Cardiac septum (tissue), 1 donor: Measurements from ENCODE around the gene IGFBP4. TPM values are rescaled to one million over a fixed set of nuclear protein-coding genes. Genes with fewer than 3 reads are reported as not detected.

ENCODE experiments used
- DNase-seq: peaks from one replicate; pipeline ENCODE4 v3.0.0-alpha.2; 2020; ENCODE audit warnings: low spot score
- intact Hi-C: fragments of 100-400 bp; cut with DNase I; formaldehyde crosslinking; loops from one replicate; pipeline ENCODE4 v1.14.0; 2022
- total RNA-seq: library from RNA; stranded (reverse); fragmentation: NEBNext Ultra II Directional; extraction: Animal tissue kit (Norgen Biotek cat#: 25700); gene quantifications from one replicate; pipeline ENCODE4 v1.2.1, GENCODE V29; 2021
- donor health status: DM: no; HTN: no; CAD: no.

IGFBP4 gene
- total RNA-seq, 1 donor from 2014 or later, result 164 TPM

DNA sequence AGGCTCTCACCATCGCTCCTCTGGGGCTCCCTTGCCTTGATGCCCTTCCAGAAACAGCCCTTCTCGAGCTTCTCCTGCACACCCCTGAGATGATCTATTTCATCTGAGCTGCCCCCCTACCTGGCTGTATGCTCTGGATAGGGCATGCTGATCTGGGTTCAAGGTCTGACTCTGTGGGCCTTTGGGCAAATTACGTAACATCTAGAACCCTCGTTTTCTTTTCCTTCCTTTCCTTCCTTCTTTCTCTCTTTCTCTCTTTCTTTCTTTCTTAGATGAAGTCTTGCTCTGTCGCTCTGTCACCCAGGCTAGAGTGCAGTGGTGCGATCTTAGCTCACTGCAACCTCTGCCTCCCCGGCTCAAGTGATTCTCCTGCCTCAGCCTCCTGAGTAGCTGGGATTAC, 37.9 kb downstream of the IGFBP4 start:
- intact Hi-C loops, result no loop called here
- no peak for DNase-seq

DNA sequence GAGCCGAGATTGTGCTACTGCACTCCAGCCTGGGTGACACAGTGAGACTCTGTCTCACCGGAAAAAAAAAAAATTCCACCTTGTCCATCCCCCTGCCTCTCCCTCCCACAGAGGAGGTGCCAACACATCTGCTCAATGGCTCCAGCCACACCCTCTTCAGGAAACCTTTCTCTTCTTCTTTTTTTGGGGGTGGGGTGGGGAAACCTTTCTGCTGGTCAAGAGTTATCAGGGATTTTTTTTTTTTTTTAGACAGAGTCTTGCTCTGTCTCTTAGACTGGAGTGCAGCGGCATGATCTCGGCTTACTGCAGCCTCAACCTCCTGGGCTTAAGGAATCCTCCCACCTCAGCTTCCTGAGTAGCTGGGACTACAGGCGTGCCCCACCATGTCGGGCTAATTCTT, 39.5 kb downstream of the IGFBP4 start:
- intact Hi-C loops, result no loop called here
- no peak for DNase-seq

DNA sequence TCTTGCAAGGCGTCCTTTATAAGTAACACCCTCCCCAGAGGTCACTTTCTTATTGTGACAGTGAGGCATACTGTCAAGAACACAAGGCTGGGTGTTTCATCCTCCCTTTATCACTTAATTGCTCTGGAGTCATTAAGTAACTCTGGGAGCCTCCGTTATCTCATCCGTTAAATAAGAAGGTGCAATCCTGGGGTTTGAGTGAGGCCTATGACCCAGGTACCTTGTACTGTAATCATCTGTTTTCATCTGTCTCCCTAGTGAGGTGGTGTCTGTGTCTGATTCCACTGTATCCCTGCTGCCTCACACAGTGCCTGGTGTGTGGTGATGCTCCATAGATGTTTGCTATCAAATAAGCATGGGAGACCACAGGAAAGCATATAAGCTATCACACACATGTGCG, 40.4 kb downstream of the IGFBP4 start:
- DNase-seq, result no peak
- intact Hi-C loops, result no loop called here

GRCh38 chr17:40484285-40484972, 41.2 kb downstream of the IGFBP4 start:
- intact Hi-C loops, result no loop called here
- DNase-seq, result no peak

GRCh38 chr17:40484973-40485530, 41.8 kb downstream of the IGFBP4 start:
- no peak for DNase-seq
- intact Hi-C loops, result no loop called here

- no peak for DNase-seq
- intact Hi-C loops, result no loop called here
Measured at GRCh38 chr17:40485851-40486521, 42.7 kb downstream of the IGFBP4 start.

DNA sequence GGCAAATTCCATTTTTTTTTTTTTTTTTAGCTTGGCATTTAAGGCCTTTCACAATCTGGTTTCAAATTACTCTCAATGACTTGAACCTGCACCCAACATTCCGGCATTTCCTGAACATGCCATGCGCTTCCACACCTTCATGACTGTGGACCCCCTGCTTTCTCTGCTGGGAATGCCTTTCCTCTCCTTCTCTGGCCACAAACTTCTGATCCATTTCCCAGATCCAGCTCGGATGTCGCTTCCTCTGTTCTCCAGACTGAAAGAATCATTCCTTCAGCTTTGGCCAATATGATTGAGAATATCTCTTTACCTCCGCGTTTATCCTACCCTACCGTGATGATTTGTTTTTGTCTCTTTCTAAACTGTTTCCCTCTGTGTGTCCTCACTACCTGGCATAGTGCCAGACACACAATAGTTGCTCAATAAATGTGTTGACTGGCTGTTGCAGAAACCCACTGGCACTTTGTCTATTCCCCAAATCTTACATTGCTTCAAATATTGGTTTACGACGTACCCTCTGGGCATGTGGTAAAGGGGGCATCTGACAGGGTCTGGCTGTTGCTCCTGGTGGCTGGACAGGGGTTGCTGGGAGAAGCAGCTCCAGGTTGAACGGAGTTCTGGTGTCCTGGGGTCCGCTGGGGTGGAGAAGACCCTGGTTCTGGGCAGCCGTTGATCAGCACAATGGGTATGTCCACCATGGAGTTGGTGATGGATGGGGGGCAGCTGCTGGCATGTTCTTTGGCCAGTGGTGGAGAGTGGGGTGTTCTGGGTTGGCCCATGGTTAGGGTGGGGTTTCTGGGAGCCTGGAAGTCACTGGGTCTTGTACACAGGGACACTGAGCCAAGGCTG, 43.5 kb downstream of the IGFBP4 start:
- intact Hi-C loops, result no loop called here
- DNase-seq, result no peak

DNA sequence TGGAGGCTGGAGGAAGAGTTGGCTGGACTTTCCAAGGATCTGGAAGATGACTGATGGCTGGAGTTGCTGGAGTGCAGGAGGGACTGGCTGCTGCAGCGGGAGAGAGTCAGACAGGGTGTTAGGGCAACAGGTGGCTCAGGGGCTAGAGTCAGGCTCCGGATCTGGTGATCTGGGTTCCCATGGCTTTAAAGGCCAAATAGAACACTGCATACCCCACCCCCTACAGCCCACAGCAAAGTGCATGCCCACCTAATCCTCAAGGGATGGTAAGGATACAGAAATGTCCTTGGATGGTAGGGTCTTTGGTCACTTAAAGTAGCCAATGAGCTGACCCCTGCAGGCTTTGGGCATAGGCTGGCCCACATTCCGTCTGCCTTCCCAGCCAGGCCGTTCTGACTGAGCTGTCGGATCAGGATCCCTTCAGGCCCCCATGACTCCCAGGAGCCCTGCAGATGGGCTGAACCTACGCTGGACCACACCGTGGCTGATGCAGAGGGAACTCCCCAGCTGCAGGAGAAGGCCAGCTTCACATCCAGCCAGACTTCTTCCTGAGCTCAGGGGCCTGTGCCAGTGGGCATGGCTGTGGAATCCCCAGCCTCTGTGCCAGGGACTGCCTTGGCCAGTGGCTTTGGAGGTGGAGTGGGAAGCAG, 44.2 kb downstream of the IGFBP4 start:
- intact Hi-C loops, result no loop called here

DNA sequence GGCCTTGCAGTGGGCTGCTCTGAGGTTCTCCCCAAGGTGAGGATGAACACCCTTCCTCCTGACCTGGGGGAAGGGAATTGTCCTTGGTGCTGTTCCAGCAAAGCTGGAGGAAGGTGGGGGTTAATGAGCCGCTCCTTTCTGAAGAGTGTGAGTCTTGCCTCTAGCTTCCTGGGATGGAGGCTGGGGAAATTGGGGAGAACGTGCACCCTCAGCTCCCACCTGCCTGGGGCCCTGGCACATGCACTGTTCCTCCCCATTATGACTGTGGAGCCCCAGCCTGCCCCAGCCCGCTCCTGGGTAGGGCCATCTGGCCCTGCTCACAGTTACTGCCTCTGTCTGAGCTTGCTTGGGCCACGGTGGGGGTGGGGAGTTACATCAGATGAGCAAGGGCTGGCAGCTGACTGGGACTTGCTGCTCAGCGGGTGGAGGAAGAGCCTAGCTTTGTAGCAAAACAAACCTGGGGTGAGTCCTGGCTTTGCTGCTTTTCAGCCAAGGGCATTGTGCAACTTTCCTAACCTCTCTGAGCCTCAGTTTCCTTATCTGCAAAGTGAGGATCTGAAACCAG, 47.1 kb downstream of the IGFBP4 start:
- DNase-seq, result no peak
- intact Hi-C loops, result no loop called here

More for the DNA sequence above, 44.2 kb downstream of the IGFBP4 start:
- no peak for DNase-seq

- DNase-seq, result no peak
- intact Hi-C loops, result no loop called here
Measured at GRCh38 chr17:40490982-40491381, 47.7 kb downstream of the IGFBP4 start.

- intact Hi-C loops, result no loop called here
- no peak for DNase-seq
Measured at GRCh38 chr17:40491486-40491885, 48.2 kb downstream of the IGFBP4 start.

DNA sequence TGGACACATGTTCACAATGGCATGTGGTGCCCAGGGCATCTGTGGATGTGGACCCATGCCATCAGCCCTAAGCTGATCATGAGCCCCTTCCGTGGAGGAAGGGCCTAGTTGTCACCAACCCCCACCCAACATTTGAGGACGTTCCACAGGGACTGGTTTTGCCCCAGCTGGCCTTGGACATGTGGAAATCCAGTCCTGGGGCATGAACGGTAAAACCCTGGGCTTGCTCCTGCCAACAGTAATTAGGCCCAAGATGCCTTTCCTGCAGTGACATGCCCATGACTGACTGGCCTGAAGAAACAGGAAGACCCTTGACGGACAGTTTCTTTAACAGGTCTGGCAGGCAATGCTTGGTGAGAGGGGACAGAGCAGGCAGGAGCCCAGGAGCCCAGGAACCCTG, 50.4 kb downstream of the IGFBP4 start:
- intact Hi-C loops, result no loop called here
- DNase-seq, result no peak

DNA sequence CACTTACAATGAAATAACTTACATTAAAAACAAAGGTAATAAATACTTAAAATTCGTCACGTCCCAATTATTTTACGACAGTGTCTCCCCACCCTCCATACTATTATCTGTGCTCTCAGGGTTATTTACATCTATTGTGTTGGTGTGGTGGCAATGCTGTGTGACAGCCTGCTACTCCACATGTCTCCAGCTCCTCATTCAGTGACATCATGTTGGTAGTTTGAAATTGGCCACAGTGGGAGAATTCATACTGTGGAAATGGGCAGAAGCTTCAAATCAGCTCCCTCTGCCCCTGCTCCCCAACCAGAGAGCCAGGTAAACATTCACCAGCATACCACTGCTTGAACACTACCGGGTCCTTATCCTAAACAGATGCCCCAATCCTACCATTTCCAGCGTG, 51.9 kb downstream of the IGFBP4 start:
- intact Hi-C loops, result no loop called here
- no peak for DNase-seq

GRCh38 chr17:40496170-40496569, 52.9 kb downstream of the IGFBP4 start:
- intact Hi-C loops, result no loop called here
- DNase-seq, result no peak

DNA sequence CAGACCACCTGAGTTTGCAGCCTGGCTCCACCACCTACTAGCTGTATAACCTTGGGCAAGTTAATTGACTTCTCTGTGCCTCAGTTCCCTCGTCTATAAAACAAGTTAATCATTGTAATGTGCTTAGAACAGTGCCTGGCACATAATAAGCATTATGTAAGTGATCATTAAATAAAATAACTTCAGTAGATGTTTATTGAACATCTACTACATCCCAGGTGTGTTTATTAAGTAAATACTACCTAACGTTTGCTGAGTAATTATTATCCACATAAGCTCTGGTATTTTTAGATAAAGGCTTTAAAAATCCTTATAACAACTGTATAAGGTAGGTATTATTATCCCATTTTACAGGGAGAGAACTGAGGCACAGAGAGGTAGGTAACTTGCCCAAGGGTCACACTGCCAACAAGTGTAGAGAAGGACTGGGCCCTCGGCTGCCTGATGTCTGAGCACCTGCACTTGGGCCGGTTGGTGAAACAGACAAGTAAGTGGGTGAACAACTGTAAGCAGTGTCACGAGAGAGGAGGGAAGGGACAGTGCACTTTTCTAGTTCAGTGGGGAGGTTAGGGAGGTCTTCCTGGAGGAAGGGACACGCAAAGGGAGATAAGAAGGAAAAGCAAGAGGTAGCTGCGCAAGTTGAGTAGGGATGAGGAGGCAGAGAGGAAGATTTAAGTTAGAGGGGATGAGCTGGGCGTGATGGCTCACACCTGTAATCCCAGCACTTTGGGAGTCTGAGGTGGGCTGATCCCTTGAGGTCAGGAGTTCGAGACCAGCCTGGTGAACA, 53.6 kb downstream of the IGFBP4 start:
- no peak for DNase-seq
- intact Hi-C loops, result no loop called here

GRCh38 chr17:40497695-40498094, 54.4 kb downstream of the IGFBP4 start:
- no peak for DNase-seq
- intact Hi-C loops, result no loop called here

DNA sequence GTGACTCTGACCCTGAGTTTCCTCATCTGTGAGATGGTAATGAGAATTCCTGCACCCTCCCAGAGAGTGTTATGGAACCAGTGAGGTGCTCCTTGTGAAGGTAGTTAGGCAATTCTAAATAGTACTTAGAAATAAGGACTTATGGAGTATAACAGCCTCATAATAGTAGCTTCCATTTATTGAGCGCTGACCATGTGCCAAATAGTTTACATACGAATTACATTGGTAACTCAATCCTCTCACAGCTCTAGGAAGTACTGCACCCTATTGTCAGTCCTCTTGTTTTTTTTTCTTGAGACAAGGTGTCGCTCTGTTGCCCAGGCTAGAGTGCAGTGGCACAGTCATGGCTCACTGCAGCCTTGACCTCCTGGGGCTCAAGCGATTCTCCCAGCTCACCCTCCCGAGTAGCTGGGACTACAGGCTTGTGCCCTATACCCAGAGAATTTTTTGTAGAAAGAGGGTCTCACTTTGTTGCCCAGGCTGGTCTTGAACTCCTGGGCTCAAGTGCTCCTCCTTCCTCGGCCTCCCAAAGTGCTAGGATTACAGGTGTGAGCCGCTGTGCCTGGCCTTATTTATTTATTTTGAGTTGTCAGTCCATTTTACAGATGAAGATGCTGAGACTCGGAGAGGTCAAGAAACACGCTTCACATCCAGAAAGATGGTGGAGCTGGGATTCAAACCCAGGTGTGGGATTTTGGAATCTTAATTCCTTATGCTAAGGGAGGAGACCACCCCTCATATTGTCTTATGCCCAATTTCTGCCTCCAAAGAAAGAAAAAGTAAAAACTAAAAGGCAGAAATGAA, 55.2 kb downstream of the IGFBP4 start:
- intact Hi-C loops, result no loop called here
- no peak for DNase-seq
